Esophagus squamous epithelium (tissue), 4 donors: ENCODE data around the gene SH3GLB1.

ENCODE experiments used
- CTCF ChIP-seq, 6 experiments: fragments of 450-650 bp in 4 of 6; fragments of 200-600 bp in 2 of 6; sonication (generic) in 2 of 6; IDR thresholded peaks; one replicate each; pipeline ENCODE4 v1.5.1; 2016 to 2019; ENCODE audit warnings: antibody characterized with exemption in 6 of 6, mild to moderate bottlenecking in 4 of 6, moderate library complexity in 4 of 6
- POLR2A ChIP-seq, 4 donors: fragments of 450-650 bp; IDR thresholded peaks; one replicate each; pipeline ENCODE4 v1.6.1; 2017; ENCODE audit warnings: antibody characterized with exemption in 4 of 4, mild to moderate bottlenecking in 4 of 4, moderate library complexity in 3 of 4

DNA sequence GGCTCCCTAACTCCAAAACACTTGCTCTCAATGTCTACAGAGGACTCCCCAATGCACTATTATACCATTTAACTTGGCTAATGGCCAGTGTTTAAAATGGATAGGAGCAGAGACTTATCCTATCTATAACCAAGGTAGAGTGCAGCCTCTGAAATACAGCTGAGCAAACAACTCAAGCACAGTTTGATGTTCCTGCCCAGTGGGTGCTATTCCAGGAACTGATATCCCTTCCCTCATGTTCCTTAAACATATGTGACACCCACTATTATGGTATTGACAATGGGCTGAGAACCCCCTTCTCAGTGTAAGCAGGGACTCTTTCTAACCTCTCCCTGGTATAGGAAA is 51.7 kb downstream of the SH3GLB1 start:
- TF ChIP-seq CTCF (IDR thresholded peaks at IDR 0.05), result no peak
- TF ChIP-seq POLR2A (IDR thresholded peaks at IDR 0.05), result no peak
